HFFc6 (cell line): ENCODE data around the gene PCCA. TPM values are rescaled to one million over a fixed set of nuclear protein-coding genes. Genes with fewer than 3 reads are reported as not detected.
A peak's percentile ranks its signal among the peaks of the same experiment; 100 is the strongest.
"Not testable (repeated sequence)": the region's sequence is repeated elsewhere in the genome, so short reads cannot be mapped to it uniquely, and the experiment has no call there.

Experiments used
- DNase-seq: peaks from one replicate; pipeline ENCODE4 v3.0.0-alpha.2; 2018
- H3K27ac Mint-ChIP-seq: 2 replicates; pipeline ENCODE4 v1.8.0; 2020; ENCODE audit warnings: mild to moderate bottlenecking, mixed read lengths
- H3K27me3 Mint-ChIP-seq: 2 replicates; pipeline ENCODE4 v1.8.0; 2021; ENCODE audit warnings: mild to moderate bottlenecking, moderate library complexity, mixed read lengths; ENCODE audit not compliant: insufficient read depth
- H3K36me3 Mint-ChIP-seq: 2 replicates; pipeline ENCODE4 v1.8.0; 2021; ENCODE audit warnings: low read depth, mixed read lengths
- H3K4me1 Mint-ChIP-seq: 2 replicates; pipeline ENCODE4 v1.8.0; 2020; ENCODE audit warnings: low read depth, mixed read lengths
- H3K4me3 Mint-ChIP-seq: 2 replicates; pipeline ENCODE4 v1.8.0; 2020; ENCODE audit warnings: mild to moderate bottlenecking, moderate library complexity, mixed read lengths
- H3K9me3 Mint-ChIP-seq: 2 replicates; pipeline ENCODE4 v1.8.0; 2020; ENCODE audit warnings: mild to moderate bottlenecking, mixed read lengths
- total RNA-seq, 6 experiments: library from RNA; stranded (reverse); fragmentation: NEBNext Ultra II Directional; extraction: Animal tissue kit (Norgen Biotek cat#: 25700); gene quantifications; 2 replicates in 1 of 6; 3 replicates in 5 of 6; pipeline ENCODE4 v1.2.3, GENCODE V29; 2021
- TF ChIP-seq, protein P1 (sequence below): fragments of 200-600 bp; sonication (generic); IDR thresholded peaks from 2 replicates; pipeline ENCODE4 v1.5.0; 2021; ENCODE audit warnings: antibody characterized with exemption, mild to moderate bottlenecking

PCCA gene
- total RNA-seq, 6 experiments from 2014 or later, result 12.9 to 16.9 (median 14.7) TPM

DNA sequence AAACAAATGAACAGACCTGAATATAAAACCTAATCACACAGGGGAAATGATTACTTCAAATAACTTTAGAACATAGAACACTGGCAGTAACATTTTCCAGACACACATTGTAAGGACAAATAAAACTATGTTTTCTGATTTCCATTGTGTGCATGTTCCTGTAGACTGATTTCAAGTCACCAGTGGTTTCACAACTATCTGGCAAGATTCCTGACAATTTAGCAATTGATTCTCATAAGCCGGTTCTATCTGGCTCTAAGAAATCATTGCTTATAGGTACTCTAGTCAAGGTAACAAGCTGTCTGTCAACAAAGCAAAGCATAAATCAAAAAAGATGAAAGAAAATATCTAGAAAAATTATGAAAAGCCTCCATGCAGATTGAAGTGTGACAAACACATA, 19.6 kb upstream of the PCCA start:
- Mint-ChIP-seq H3K9me3 (no peaks in the 10 kb centered on the region), H3K4me3 (no peak overlapping the region), H3K4me1 (no peaks in the 10 kb centered on the region), H3K36me3 (no peaks in the 10 kb centered on the region), H3K27me3 (peaks cover 2% of the 10 kb centered on the region), H3K27ac (no peak overlapping the region)
- no peak for DNase-seq
- TF ChIP-seq, protein P1, sequence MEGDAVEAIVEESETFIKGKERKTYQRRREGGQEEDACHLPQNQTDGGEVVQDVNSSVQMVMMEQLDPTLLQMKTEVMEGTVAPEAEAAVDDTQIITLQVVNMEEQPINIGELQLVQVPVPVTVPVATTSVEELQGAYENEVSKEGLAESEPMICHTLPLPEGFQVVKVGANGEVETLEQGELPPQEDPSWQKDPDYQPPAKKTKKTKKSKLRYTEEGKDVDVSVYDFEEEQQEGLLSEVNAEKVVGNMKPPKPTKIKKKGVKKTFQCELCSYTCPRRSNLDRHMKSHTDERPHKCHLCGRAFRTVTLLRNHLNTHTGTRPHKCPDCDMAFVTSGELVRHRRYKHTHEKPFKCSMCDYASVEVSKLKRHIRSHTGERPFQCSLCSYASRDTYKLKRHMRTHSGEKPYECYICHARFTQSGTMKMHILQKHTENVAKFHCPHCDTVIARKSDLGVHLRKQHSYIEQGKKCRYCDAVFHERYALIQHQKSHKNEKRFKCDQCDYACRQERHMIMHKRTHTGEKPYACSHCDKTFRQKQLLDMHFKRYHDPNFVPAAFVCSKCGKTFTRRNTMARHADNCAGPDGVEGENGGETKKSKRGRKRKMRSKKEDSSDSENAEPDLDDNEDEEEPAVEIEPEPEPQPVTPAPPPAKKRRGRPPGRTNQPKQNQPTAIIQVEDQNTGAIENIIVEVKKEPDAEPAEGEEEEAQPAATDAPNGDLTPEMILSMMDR, result no peak

DNA sequence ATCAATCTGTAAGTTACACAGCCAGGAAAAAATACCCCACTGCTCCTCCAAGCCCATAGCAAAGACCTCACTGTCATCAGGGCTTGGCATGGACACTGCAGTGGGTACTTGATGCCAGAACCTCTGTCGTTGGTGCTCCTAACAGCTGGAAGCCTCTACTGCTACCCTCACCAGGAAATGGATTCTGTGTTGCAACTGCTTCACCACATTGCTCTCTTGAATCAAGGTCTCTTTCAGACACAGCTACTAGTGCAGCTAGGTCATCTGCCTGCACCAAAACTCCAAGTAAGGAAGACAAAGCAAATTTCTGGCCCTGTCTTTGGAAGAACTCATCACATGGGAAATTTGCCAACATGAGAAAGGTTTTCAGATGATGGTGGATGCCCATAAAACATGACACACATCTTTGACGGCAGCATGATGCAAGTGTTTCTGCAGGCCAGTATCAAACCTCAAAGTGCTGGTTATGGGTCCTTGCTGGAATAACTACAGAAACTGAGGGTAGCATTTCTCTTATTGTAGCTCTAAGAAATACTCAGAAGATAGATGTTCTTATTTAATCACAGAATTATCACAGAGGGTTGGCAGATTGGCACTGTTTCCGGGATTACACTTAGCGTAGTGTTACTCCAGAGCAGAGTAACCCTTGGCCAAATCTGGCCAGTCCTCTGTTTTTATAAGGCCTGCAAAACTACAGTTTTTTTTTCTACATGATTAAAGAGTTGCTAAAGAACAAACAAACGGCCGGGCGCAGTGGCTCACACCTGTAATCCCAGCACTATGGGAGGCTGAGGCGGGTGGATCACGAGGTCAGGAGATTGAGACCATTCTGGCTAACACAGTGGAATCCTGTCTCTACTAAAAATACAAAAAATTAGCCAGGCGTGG, 12.9 kb upstream of the PCCA start:
- DNase-seq, result peak; percentile 6
- TF ChIP-seq, protein P1, result no peak
- Mint-ChIP-seq H3K9me3 (no peaks in the 10 kb centered on the region), H3K27me3 (no peaks in the 10 kb centered on the region), H3K4me1 (peaks cover 13% of the 10 kb centered on the region; the same call in 1 of the 2 replicates), H3K27ac (no peak overlapping the region), H3K4me3 (no peak overlapping the region), H3K36me3 (no peaks in the 10 kb centered on the region)

DNA sequence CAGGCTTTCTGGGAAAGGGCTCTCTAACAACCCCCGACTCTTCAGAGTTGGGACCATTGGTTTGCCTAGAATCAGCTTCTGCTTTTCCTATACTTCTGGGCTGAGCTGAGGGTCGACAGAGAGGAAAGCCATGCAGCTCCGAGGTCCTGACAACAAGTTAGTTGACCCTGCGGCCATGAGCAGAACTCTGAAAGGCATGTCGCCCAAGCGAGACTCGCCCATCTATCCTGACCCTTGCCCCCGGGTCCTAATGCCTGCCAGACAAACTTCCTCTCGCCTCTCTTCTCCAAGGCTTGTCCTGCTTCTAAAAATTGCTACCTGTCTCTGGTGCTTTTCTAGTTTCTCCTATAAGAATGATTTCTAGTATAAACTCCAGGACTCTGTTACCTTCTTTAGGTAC, 9.9 kb upstream of the PCCA start:
- not testable (repeated sequence) for H3K27ac Mint-ChIP-seq, H3K27me3 Mint-ChIP-seq, DNase-seq, H3K4me3 Mint-ChIP-seq, H3K9me3 Mint-ChIP-seq, H3K36me3 Mint-ChIP-seq
- H3K4me1 Mint-ChIP-seq, result peaks cover 13% of the 10 kb centered on the region; the same call in 1 of the 2 replicates

DNA sequence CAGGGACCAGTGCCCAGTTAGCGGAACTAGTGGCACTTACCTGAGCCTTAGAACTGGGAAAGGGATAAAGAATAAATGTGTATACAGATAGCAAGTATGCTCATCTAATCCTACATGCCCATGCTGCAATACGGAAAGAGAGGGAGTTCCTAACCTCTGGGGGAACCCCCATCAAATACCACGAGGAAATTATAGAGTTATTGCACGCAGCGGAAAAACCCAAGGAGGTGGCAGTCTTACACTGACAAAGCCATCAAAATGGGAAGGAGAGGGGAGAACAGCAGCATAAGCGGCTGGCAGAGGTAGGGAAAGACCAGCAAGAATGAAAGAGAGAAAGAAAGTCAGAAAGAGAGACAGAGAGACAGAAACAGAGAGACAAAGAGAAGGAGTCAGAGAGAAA, 5.5 kb upstream of the PCCA start:
- H3K9me3 Mint-ChIP-seq, H3K27me3 Mint-ChIP-seq, H3K4me3 Mint-ChIP-seq, H3K36me3 Mint-ChIP-seq, DNase-seq, H3K27ac Mint-ChIP-seq: not testable (repeated sequence)
- H3K4me1 Mint-ChIP-seq, result peaks cover 14% of the 10 kb centered on the region

DNA sequence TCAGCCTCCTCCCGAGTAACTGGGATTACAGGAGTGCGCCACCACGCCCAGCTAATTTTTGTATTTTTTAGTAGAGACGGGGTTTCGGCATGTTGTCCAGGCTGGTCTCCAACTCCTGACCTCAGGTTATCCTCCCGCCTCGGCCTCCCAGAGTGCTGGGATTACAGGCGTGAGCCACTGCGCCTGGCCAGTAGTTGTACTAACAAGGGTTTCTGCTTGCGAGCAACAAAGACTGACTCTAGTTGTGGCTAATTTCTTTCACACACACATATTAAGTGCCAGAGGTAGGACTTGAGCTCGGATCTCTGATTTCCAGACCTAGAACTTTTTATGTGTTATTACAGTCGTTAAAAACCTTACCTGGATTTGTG, 635 bp upstream of the PCCA start:
- Mint-ChIP-seq H3K36me3 (peaks cover 4% of the 10 kb centered on the region), H3K4me3 (peak overlapping the region; percentile 94), H3K27me3 (peaks cover 1% of the 10 kb centered on the region; the same call in 1 of the 2 replicates), H3K4me1 (peaks cover 34% of the 10 kb centered on the region), H3K9me3 (no peaks in the 10 kb centered on the region), H3K27ac (peak overlapping the region; percentile 81)
- TF ChIP-seq, protein P1, result no peak
- DNase-seq, result no peak

DNA sequence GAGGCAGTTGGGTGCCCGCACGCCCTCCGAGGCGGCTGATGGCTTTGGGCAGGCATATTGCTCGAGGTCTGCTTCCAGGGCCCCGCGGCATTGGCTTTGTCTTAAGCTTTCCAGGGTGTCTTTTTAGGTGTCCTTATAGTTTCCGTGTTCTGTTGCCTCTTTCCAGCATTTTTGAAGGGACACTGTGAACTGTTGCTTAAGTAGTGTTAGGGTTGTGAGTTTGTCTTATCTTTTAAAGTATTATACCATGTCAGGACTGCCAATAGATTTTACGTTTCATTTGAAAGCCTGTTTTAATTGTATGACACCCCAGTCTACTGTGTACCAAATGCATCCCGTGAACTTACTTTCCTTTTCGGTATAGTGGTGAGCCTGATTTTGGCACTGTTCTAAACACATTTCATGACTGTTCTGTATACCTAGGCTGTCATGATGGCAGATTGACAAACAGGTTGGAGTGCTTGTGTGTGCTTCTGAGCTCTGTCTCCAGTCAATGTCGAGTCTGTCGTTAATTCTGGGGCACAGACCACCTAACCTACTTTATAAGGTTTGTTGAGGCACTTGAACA, 656 bp downstream of the PCCA start:
- peak overlapping the region; percentile 81 for H3K27ac Mint-ChIP-seq
- peaks cover 35% of the 10 kb centered on the region for H3K4me1 Mint-ChIP-seq
- H3K4me3 Mint-ChIP-seq, result peak overlapping the region; percentile 94
- H3K36me3 Mint-ChIP-seq, result peaks cover 6% of the 10 kb centered on the region
- H3K9me3 Mint-ChIP-seq, result no peaks in the 10 kb centered on the region
- peaks cover 1% of the 10 kb centered on the region; the same call in 1 of the 2 replicates for H3K27me3 Mint-ChIP-seq
- TF ChIP-seq, protein P1, result no peak
- no peak for DNase-seq
